Activated T-cell treated with anti-CD3 and anti-CD28 coated beads for 4 hours (primary cell): ENCODE results near the gene NSD2.
"Not testable (repeated sequence)": the region's sequence is repeated elsewhere in the genome, so short reads cannot be mapped to it uniquely, and the experiment has no call there.

Experiments
- DNase-seq: peaks from one replicate; pipeline ENCODE4 v3.0.0-alpha.2; 2020

Gene NSD2

GRCh38 chr4:2008921-2009650 lies 137.9 kb downstream of the NSD2 start, which contains the start of gene NELFA:
NELFA (minus strand) TSS chr4:2008974; CDS start chr4:2008959, 15 bp downstream.
- DNase-seq = peak; percentile 93

GRCh38 chr4:2009651-2010233 lies 138.5 kb downstream of the NSD2 start:
- peak; percentile 18 for DNase-seq

GRCh38 chr4:2011583-2011982 lies 140.4 kb downstream of the NSD2 start:
- DNase-seq = no peak

- DNase-seq = no peak
Measured at GRCh38 chr4:2015008-2015407, 143.8 kb downstream of the NSD2 start.

- not testable (repeated sequence) for DNase-seq
Measured at GRCh38 chr4:2021358-2022018, 150.3 kb downstream of the NSD2 start.

- DNase-seq = no peak
Measured at GRCh38 chr4:2024683-2025082, 153.5 kb downstream of the NSD2 start.

GRCh38 chr4:2025817-2026216 lies 154.6 kb downstream of the NSD2 start:
- no peak for DNase-seq

- not testable (repeated sequence) for DNase-seq
Measured at GRCh38 chr4:2027120-2027519, 155.9 kb downstream of the NSD2 start.

GRCh38 chr4:2031161-2031560 lies 160.0 kb downstream of the NSD2 start:
- not testable (repeated sequence) for DNase-seq
